CD4-positive, alpha-beta T cell treated with Interleukin-15 for 1 hour (primary cell): ENCODE data around the gene RTN1.

Experiments
- DNase-seq: peaks from one replicate; pipeline ENCODE4 v3.0.0-alpha.2; 2020

Gene RTN1

GRCh38 chr14:59870277-59871165, at the start of gene RTN1:
RTN1 (minus strand) TSS chr14:59870776; CDS start chr14:59870630, 146 bp downstream.
- DNase-seq, result peak; percentile 24

GRCh38 chr14:59920378-59920683, 49.8 kb upstream of the RTN1 start:
- DNase-seq, result no peak

GRCh38 chr14:59919570-59920377, 49.2 kb upstream of the RTN1 start, which contains the start of gene LRRC9:
LRRC9 (plus strand) TSS chr14:59920144.
- DNase-seq, result peak; percentile 65

- DNase-seq, result peak; percentile 20
Measured at GRCh38 chr14:59918824-59919569, 48.4 kb upstream of the RTN1 start.

- DNase-seq, result no peak
Measured at GRCh38 chr14:59913187-59913586, 42.6 kb upstream of the RTN1 start.

GRCh38 chr14:59912443-59912842, 41.9 kb upstream of the RTN1 start:
- DNase-seq, result no peak

GRCh38 chr14:59905188-59905587, 34.6 kb upstream of the RTN1 start:
- DNase-seq, result no peak

- no peak for DNase-seq
Measured at GRCh38 chr14:59904184-59904583, 33.6 kb upstream of the RTN1 start.

GRCh38 chr14:59900556-59900955, 30.0 kb upstream of the RTN1 start:
- no peak for DNase-seq

GRCh38 chr14:59897757-59898383, 27.3 kb upstream of the RTN1 start:
- DNase-seq, result no peak

GRCh38 chr14:59895721-59896120, 25.1 kb upstream of the RTN1 start:
- no peak for DNase-seq

- DNase-seq, result no peak
Measured at GRCh38 chr14:59890676-59891075, 20.1 kb upstream of the RTN1 start.

- DNase-seq, result no peak
Measured at GRCh38 chr14:59882957-59883356, 12.4 kb upstream of the RTN1 start.

GRCh38 chr14:59871166-59871495, 555 bp upstream of the RTN1 start:
- no peak for DNase-seq

GRCh38 chr14:59869381-59870255, 958 bp downstream of the RTN1 start:
- no peak for DNase-seq

- DNase-seq, result no peak
Measured at GRCh38 chr14:59868021-59868420, 2.6 kb downstream of the RTN1 start.

- no peak for DNase-seq
Measured at GRCh38 chr14:59863806-59864525, 6.6 kb downstream of the RTN1 start.

GRCh38 chr14:59857328-59857727, 13.2 kb downstream of the RTN1 start:
- no peak for DNase-seq

GRCh38 chr14:59852350-59852749, 18.2 kb downstream of the RTN1 start:
- DNase-seq, result no peak

GRCh38 chr14:59850458-59850857, 20.1 kb downstream of the RTN1 start:
- no peak for DNase-seq
